ENCODE data around the gene TMIGD2.
"Not testable (repeated sequence)": the region's sequence is repeated elsewhere in the genome, so short reads cannot be mapped to it uniquely, and the experiment has no call there.

Gene TMIGD2, protein sequence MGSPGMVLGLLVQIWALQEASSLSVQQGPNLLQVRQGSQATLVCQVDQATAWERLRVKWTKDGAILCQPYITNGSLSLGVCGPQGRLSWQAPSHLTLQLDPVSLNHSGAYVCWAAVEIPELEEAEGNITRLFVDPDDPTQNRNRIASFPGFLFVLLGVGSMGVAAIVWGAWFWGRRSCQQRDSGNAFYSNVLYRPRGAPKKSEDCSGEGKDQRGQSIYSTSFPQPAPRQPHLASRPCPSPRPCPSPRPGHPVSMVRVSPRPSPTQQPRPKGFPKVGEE

DNA sequence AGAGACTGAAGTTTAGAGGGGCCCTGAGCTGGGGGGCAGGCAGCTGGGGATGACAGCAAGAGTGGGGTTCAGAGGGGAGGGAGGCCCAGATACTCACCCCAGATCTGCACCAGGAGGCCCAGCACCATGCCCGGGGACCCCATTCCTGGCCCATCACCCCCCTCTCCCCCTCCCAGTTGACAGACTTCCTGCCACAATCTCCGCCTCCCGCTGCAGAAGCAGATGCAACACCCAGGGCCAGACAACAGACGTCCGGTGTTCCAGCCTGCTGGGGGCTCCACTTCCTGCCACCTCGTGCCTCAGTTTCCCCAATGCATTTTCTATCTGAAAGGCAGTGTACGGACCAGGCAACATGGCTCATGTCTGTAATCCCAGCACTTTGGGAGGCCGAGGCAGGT lies at the start of gene TMIGD2:
Gene TMIGD2, minus strand, starts transcription at position 147 of the 398 bp plus-strand sequence. Its CDS starts 4 bp downstream, at position 143.
- no peak for ATAC-seq
- TF ChIP-seq, protein P1, sequence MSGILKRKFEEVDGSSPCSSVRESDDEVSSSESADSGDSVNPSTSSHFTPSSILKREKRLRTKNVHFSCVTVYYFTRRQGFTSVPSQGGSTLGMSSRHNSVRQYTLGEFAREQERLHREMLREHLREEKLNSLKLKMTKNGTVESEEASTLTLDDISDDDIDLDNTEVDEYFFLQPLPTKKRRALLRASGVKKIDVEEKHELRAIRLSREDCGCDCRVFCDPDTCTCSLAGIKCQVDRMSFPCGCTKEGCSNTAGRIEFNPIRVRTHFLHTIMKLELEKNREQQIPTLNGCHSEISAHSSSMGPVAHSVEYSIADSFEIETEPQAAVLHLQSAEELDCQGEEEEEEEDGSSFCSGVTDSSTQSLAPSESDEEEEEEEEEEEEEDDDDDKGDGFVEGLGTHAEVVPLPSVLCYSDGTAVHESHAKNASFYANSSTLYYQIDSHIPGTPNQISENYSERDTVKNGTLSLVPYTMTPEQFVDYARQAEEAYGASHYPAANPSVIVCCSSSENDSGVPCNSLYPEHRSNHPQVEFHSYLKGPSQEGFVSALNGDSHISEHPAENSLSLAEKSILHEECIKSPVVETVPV (CRISPR knock-in tag; IDR thresholded peaks at IDR 0.05) = no peak
- no peak for TF ChIP-seq OSR1 (CRISPR knock-in tag; IDR thresholded peaks at IDR 0.05)
- no peak for TF ChIP-seq ISL1 (CRISPR knock-in tag; IDR thresholded peaks at IDR 0.05)
- no peak for TF ChIP-seq ARNTL (CRISPR knock-in tag; IDR thresholded peaks at IDR 0.05; ENCODE audit: borderline replicate concordance, low read depth)
- TF ChIP-seq BACH2 (CRISPR knock-in tag; IDR thresholded peaks at IDR 0.05; ENCODE audit: borderline replicate concordance) = no peak
- TF ChIP-seq ZNF70 (CRISPR knock-in tag; IDR thresholded peaks at IDR 0.05) = no peak
- TF ChIP-seq RARB (CRISPR knock-in tag; IDR thresholded peaks at IDR 0.05) = no peak
- no peak for TF ChIP-seq GLIS3 (CRISPR knock-in tag; IDR thresholded peaks at IDR 0.05)
- TF ChIP-seq PPARA (CRISPR knock-in tag; IDR thresholded peaks at IDR 0.05; ENCODE audit: borderline replicate concordance) = no peak

DNA sequence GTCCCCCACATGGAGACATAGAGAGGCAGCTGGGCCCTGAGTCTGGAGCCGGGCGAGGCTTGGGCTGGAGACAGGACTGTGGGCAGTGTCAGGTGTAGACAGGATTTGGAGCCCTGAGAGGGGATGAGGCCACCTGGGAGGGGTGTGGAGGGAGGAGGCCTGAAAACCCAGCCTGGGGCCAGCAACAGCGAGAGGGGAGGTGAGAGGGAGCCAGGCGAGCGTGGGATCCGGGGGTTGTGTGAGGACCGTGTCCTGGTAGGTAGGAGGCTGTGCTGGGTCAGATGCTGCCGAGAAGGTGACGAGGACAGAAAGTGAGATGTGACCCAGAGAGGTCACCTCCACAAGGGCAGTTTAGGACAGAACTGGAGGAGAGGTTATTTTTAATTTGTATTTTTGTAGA lies 48.5 kb upstream of the TMIGD2 start:
- no peak for ATAC-seq

DNA sequence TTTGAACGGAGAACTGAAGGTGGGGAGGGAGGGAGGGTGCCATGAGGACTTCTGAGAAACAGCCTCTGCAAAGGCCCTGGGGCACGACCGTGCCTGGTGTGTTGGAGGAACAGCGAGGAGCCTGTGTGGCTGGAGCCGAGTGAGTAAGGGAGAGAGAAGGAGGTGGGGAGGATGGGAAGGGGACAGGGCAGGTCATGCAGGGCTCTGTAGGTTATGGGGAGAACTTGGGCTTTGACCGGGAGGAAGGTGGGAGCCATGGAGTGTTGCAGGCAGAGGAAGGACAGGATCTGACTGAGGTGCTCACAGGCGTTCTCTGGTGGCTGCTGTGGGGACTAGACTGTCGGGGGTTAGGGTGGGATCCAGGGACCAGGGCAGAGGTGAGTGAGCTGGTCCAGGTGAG lies 47.9 kb upstream of the TMIGD2 start:
- TF ChIP-seq ARNTL (CRISPR knock-in tag; IDR thresholded peaks at IDR 0.05; ENCODE audit: borderline replicate concordance, low read depth) (no peak), CSDC2 (CRISPR knock-in tag; IDR thresholded peaks at IDR 0.05) (no peak), ESRRG (CRISPR knock-in tag; IDR thresholded peaks at IDR 0.05) (no peak), ZFP30 (CRISPR knock-in tag; IDR thresholded peaks at IDR 0.05) (no peak), ZNF8 (CRISPR knock-in tag; IDR thresholded peaks at IDR 0.05) (no peak), RARB (CRISPR knock-in tag; IDR thresholded peaks at IDR 0.05) (no peak), SNAI2 (CRISPR knock-in tag; IDR thresholded peaks at IDR 0.05) (no peak), TCF4 (CRISPR knock-in tag; IDR thresholded peaks at IDR 0.05; ENCODE audit: borderline replicate concordance) (no peak)
- TF ChIP-seq, protein P2, sequence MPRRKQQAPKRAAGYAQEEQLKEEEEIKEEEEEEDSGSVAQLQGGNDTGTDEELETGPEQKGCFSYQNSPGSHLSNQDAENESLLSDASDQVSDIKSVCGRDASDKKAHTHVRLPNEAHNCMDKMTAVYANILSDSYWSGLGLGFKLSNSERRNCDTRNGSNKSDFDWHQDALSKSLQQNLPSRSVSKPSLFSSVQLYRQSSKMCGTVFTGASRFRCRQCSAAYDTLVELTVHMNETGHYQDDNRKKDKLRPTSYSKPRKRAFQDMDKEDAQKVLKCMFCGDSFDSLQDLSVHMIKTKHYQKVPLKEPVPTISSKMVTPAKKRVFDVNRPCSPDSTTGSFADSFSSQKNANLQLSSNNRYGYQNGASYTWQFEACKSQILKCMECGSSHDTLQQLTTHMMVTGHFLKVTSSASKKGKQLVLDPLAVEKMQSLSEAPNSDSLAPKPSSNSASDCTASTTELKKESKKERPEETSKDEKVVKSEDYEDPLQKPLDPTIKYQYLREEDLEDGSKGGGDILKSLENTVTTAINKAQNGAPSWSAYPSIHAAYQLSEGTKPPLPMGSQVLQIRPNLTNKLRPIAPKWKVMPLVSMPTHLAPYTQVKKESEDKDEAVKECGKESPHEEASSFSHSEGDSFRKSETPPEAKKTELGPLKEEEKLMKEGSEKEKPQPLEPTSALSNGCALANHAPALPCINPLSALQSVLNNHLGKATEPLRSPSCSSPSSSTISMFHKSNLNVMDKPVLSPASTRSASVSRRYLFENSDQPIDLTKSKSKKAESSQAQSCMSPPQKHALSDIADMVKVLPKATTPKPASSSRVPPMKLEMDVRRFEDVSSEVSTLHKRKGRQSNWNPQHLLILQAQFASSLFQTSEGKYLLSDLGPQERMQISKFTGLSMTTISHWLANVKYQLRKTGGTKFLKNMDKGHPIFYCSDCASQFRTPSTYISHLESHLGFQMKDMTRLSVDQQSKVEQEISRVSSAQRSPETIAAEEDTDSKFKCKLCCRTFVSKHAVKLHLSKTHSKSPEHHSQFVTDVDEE (CRISPR knock-in tag; IDR thresholded peaks at IDR 0.05) = no peak
- TF ChIP-seq, protein P3, sequence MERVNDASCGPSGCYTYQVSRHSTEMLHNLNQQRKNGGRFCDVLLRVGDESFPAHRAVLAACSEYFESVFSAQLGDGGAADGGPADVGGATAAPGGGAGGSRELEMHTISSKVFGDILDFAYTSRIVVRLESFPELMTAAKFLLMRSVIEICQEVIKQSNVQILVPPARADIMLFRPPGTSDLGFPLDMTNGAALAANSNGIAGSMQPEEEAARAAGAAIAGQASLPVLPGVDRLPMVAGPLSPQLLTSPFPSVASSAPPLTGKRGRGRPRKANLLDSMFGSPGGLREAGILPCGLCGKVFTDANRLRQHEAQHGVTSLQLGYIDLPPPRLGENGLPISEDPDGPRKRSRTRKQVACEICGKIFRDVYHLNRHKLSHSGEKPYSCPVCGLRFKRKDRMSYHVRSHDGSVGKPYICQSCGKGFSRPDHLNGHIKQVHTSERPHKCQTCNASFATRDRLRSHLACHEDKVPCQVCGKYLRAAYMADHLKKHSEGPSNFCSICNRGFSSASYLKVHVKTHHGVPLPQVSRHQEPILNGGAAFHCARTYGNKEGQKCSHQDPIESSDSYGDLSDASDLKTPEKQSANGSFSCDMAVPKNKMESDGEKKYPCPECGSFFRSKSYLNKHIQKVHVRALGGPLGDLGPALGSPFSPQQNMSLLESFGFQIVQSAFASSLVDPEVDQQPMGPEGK (CRISPR knock-in tag; IDR thresholded peaks at IDR 0.05; ENCODE audit: borderline replicate concordance) = no peak
- TF ChIP-seq, protein P4, sequence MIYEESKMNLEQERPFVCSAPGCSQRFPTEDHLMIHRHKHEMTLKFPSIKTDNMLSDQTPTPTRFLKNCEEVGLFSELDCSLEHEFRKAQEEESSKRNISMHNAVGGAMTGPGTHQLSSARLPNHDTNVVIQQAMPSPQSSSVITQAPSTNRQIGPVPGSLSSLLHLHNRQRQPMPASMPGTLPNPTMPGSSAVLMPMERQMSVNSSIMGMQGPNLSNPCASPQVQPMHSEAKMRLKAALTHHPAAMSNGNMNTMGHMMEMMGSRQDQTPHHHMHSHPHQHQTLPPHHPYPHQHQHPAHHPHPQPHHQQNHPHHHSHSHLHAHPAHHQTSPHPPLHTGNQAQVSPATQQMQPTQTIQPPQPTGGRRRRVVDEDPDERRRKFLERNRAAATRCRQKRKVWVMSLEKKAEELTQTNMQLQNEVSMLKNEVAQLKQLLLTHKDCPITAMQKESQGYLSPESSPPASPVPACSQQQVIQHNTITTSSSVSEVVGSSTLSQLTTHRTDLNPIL (CRISPR knock-in tag; IDR thresholded peaks at IDR 0.05; ENCODE audit: low read depth) = no peak
- no peak for ATAC-seq

More for the DNA sequence above, 48.5 kb upstream of the TMIGD2 start:
- TF ChIP-seq ZNF8 (CRISPR knock-in tag; IDR thresholded peaks at IDR 0.05) (no peak), PPARA (CRISPR knock-in tag; IDR thresholded peaks at IDR 0.05; ENCODE audit: borderline replicate concordance) (no peak), CSDC2 (CRISPR knock-in tag; IDR thresholded peaks at IDR 0.05) (no peak), ZNF565 (CRISPR knock-in tag; conservative IDR thresholded peaks at IDR 0.05; ENCODE audit: low read depth) (no peak), BACH2 (CRISPR knock-in tag; IDR thresholded peaks at IDR 0.05; ENCODE audit: borderline replicate concordance) (no peak)
- TF ChIP-seq, protein P5, sequence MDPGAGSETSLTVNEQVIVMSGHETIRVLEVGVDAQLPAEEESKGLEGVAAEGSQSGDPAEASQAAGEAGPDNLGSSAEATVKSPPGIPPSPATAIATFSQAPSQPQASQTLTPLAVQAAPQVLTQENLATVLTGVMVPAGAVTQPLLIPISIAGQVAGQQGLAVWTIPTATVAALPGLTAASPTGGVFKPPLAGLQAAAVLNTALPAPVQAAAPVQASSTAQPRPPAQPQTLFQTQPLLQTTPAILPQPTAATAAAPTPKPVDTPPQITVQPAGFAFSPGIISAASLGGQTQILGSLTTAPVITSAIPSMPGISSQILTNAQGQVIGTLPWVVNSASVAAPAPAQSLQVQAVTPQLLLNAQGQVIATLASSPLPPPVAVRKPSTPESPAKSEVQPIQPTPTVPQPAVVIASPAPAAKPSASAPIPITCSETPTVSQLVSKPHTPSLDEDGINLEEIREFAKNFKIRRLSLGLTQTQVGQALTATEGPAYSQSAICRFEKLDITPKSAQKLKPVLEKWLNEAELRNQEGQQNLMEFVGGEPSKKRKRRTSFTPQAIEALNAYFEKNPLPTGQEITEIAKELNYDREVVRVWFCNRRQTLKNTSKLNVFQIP (CRISPR knock-in tag; IDR thresholded peaks at IDR 0.05; ENCODE audit: borderline replicate concordance, low read depth) = no peak
- TF ChIP-seq, protein P2 (CRISPR knock-in tag; IDR thresholded peaks at IDR 0.05) = no peak

DNA sequence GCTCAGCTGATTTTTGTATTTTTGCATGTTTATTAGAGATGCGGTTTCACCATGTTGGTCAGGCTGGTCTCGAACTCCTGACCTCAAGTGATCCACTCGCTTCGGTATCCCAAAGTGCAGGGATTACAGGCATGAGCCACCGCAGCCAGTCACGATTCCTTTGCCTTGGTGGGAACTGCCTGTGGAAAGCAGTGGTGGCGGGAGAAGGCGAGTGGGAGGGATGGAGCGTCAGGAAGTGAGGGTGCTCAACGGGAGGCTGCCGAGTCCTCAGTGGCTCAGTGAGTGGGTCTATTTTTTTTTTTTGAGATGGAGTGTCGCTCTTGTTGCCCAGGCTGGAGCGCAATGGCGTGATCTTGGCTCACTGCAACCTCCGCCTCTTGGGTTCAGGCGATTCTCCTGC lies 47.0 kb upstream of the TMIGD2 start:
- not testable (repeated sequence) for ATAC-seq

All from SK-N-SH treated with all-trans-retinoic acid at 6 μM for 48 hours (cell line).